HG03558 (cell line): Measurements from ENCODE around the gene PDS5A.
"Not testable (repeated sequence)": the region's sequence is repeated elsewhere in the genome, so short reads cannot be mapped to it uniquely, and the experiment has no call there.

Source experiments
- ATAC-seq: cut with Tn5 transposase; IDR thresholded peaks from one replicate; pipeline ENCODE4 v1.9.1; 2021; ENCODE audit warnings: moderate number of reproducible peaks; ENCODE audit not compliant: unreplicated experiment; ENCODE audit errors: extremely low read depth

The PDS5A gene

DNA sequence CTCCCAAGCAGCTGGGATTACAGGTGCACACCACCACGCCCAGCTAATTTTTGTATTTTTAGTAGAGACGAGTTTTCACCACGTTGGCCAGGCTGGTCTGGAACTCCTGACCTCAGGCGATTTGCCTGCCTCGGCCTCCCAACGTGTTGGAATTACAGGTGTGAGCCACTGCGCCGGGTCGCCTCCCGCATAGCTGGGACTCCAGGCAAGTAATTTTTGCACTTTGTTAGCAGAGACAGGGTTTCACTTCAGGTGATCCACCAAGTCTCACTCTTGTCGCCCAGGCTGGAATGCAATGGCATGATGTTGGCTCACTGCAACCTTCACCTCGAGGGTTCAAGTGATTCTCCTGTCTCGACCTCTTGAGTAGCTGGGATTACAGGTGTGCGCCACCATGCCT lies 137.2 kb downstream of the PDS5A start:
- ATAC-seq: not testable (repeated sequence)

- ATAC-seq: no peak
Observed at GRCh38 chr4:39840027-39840426, 137.7 kb downstream of the PDS5A start.

- ATAC-seq: not testable (repeated sequence)
Observed at GRCh38 chr4:39838431-39838830, 139.3 kb downstream of the PDS5A start.

- ATAC-seq: no peak
Observed at GRCh38 chr4:39834269-39834668, 143.4 kb downstream of the PDS5A start.

GRCh38 chr4:39825741-39826231 lies 151.9 kb downstream of the PDS5A start:
- ATAC-seq: no peak

DNA sequence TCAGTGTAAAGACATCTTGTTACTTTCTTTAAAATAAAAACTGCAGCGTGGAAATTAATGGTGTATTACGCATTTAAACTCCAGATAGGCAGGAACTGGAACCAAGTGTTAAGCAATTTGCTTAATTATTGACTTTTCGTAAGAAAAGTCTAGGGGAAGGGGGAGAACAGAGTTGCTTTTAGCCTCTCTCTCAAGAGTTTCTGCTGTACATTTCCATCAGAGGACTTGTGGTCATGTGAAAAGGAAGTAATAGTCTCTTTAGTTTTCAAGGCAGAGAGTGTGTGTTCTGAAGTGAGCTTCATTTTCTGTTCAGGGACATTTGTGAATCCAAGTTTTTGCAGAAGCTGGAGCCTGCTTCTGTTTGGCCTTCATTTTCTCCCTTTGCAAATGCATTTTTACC lies 152.6 kb downstream of the PDS5A start:
- no peak for ATAC-seq

DNA sequence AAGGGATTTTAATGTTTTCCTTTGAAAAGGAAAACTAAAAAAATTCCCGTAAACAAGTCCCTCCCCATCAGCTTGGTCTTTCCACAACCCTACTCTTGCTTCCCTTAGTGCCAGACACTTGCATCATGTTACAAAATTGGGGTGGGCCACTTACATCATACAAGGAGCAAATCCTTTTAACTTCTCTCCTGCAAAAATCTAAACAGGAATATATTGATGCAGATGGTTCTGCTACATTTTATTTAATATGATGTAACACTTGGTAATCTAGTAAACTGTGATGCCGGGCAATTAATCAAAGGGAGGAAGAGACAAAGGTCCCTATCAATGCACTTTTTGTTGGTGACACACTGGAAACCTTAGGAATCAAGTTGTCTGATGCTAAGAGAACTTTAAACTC lies 154.5 kb downstream of the PDS5A start:
- no peak for ATAC-seq

DNA sequence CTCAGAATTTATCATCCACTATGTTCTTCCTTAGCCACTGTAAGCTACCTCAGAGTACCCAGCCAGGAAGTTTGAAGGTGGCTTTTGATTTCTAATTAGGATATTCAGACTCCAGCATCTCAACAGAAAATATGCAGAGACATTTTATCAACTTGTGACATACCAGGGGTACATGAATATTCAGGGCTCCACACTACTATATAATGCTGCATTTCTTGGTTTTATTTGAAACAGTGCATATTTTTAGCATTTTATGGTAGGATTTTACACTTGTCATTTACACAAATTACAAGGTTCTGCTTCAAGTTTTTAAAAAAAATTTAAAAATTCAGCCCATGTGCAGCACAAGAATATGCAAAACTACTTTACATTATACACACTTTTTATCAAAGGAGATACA lies 155.0 kb downstream of the PDS5A start:
- ATAC-seq: no peak

GRCh38 chr4:39821951-39822350 lies 155.8 kb downstream of the PDS5A start:
- ATAC-seq: no peak

DNA sequence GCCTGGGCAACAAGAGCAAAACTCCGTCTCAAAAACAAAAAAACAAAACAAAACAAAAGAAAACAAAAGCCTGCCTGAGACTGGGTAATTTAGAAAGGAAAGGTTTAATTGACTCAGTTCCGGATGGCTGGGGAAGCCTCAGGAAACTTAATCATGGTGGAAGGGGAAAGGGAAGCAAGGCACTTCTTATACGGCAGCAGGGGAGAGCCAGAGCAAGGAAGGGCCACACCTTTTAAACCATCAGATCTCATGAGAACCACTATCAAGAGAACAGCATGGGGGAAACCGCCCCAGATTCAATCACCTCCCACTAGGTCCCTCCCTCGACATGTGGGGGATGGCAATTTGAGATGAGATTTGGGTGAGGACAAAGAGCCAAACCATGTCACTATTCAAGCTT lies 157.5 kb downstream of the PDS5A start:
- no peak for ATAC-seq

- ATAC-seq: no peak
Observed at GRCh38 chr4:39818646-39819045, 159.1 kb downstream of the PDS5A start.

- no peak for ATAC-seq
Observed at GRCh38 chr4:39814403-39815185, 163.1 kb downstream of the PDS5A start.

DNA sequence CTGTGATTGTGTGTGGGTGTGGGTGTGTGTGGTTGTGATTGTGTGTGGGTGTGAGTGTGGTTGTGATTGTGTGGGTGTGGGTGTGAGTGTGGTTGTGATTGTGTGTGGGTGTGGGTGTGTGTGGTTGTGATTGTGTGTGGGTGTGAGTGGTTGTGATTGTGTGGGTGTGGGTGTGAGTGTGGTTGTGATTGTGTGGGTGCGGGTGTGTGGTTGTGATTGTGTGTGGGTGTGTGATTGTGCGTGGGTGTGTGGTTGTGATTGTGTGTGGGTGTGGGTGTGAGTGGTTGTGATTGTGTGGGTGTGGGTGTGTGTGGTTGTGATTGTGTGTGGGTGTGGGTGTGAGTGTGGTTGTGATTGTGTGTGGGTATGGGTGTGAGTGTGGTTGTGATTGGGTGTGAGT lies 163.9 kb downstream of the PDS5A start:
- ATAC-seq: not testable (repeated sequence)

DNA sequence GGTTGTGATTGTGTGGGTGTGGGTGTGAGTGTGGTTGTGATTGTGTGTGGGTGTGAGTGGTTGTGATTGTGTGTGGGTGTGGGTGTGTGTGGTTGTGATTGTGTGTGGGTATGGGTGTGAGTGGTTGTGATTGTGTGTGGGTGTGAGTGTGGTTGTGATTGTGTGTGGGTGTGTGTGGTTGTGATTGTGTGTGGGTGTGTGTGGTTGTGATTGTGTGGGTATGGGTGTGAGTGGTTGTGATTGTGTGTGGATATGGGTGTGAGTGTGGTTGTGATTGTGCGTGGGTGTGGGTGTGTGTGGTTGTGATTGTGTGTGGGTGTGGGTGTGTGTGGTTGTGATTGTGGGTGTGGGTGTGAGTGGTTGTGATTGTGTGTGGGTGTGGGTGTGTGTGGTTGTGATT lies 164.7 kb downstream of the PDS5A start:
- not testable (repeated sequence) for ATAC-seq

- ATAC-seq: no peak
Observed at GRCh38 chr4:39812500-39812899, 165.2 kb downstream of the PDS5A start.

DNA sequence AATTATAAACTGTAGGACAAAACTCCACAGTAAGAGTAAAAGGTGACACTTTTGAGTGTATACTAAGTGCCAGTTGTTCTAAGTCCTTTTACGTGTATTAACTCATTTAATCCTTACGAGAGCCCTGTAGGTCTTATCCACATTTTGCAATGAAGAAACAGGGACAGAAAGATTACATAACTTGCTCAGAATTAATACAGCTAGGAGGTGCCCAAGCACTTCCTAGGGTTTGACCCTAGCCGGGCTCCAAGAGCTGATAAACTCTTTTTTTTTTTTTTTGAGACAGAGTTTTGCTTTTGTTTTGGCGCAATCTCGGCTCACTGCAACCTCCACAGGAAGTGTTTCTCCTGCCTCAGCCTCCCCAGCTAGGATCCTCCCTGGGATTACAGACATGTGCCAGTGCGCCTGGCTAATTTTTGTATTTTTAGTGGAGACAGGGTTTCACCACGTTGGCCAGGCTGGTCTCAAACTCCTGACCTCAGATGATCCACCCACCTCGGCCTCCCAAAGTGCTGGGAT lies 169.4 kb downstream of the PDS5A start:
- ATAC-seq: no peak

DNA sequence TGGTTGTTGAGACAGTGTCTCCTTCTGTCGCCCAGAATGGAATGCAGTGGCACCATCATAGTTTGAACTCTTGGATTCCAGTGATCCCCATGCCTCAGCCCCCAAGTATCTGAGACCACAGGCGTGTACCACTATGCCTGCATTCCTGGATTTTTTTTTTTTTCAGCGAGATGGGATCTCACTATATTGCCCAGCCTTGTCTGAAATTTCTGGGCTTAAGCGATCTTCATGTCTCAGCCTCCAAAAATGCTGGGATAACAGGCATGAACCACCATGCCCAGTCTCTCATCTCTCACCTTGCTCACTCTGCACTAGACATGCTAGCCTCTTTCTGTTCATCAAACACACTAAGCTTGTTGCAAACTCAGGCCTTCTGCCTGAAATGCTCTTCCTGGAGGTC lies 175.7 kb downstream of the PDS5A start:
- no peak for ATAC-seq

DNA sequence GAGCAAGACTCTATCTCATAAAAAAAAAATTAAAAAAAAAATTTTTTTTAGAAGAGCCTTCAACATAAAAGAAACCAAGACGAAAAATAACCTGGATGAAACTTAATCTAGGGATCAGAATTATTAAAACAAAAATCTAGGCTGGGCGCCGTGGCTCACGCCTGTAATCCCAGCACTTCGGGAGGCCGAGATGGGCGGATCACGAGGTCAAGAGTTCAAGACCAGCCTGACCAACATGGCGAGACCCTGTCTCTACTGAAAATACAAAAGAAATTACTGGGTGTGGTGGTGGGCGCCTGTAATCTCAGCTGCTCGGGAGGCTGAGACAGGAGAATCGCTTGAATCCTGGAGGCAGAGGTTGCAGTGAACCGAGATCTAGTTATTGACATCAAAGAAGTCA lies 184.7 kb downstream of the PDS5A start:
- not testable (repeated sequence) for ATAC-seq

DNA sequence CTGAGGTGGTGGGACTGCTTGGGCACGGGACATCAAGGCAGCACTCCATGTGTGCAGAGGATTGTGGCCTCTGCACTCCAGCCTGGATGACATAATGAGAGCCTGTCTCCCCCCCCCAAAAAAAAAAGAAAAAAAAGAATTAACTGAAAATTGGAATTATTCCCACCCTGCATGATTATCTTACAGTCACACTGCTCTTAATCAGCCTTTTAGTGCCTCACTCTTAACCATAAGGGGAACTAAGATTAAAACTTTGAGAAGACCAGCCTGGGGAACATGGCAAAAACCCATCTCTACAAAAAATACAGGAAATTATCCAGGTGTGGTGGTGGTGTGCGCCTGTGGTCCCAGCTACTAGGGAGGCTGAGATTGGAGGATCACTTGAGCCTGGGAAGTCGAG lies 185.2 kb downstream of the PDS5A start:
- ATAC-seq: no peak

DNA sequence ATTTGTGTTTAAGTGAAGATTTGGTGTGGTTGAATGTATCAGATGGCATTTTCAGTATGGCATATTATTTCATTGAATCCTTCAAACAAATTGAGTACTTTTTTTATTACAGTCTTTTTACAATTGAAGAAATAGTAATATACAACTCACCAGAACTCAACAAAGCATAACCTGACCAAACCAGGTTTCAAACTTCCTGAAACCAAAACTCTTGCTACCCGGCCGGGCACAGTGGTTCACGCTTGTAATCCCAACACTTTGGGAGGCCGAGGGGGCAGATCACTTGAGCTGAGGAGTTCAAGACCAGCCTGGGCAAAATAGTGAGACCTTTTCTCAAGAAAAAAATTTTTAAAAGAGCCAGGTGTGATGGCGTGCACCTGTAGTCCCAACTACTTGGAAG lies 185.6 kb downstream of the PDS5A start:
- ATAC-seq: no peak

- no peak for ATAC-seq
Observed at GRCh38 chr4:39786838-39787237, 190.9 kb downstream of the PDS5A start.

DNA sequence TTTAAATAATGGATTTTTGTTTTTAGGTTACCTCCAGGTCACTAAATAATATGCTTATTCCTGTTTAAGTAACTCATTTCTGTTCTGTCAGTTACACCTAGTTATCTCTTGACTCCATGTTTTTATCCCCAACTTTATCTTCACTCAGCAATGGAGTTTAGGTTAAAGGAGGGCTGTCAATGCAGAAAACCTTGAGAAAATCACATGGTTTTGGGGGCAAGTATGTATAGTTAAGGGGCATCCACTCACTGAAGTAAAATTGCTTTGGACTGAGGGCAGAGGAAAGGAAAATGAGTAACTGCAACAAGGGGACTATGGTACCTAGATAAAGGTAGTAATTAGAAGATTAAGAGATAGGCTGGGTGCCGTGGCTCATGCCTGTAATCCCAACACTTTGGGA lies 192.6 kb downstream of the PDS5A start:
- ATAC-seq: no peak
